CD4-positive, alpha-beta T cell (primary cell): ENCODE measurements around the gene SH3BGRL. TPM values are rescaled to one million over a fixed set of nuclear protein-coding genes. Genes with fewer than 3 reads are reported as not detected.

Experiments
- ATAC-seq: fragments of 200-7000 bp; cut with Tn5 transposase; one replicate; pipeline ENCODE4 v1.10.0; 2022; ENCODE audit warnings: mild to moderate bottlenecking; ENCODE audit not compliant: poor library complexity
- CTCF ChIA-PET: fragments of 350-600 bp; sonication (Branson Sonifier 250); formaldehyde crosslinking; loops from one replicate; lab custom pipeline; 2021; ENCODE audit warnings: antibody characterized with exemption, inconsistent platforms; lab: Charles Lee
- POLR2A ChIA-PET: fragments of 350-600 bp; sonication (Branson Sonifier 250); formaldehyde crosslinking; loops from one replicate; lab custom pipeline; 2021; ENCODE audit warnings: antibody characterized with exemption, inconsistent platforms; lab: Charles Lee
- DNase-seq, 14 experiments: peaks; one replicate each; pipeline ENCODE4 v3.0.0-alpha.2; 2013 to 2020; ENCODE audit warnings: mixed read lengths in 2 of 14
- H3K27ac ChIP-seq, 2 donors: one replicate each; pipeline versions ENCODE4 v1.5.1 to v1.7.0; 2013; ENCODE audit warnings: low read length in 2 of 2, low read depth in 1 of 2, mild to moderate bottlenecking in 1 of 2
- H3K27me3 ChIP-seq, 2 experiments: 1 replicate in 1 of 2; 2 replicates in 1 of 2; pipeline versions ENCODE4 v1.6.1 to v1.7.0; 2013; ENCODE audit warnings: low read length in 2 of 2, control low read depth in 1 of 2, mild to moderate bottlenecking in 1 of 2, moderate library complexity in 1 of 2; ENCODE audit not compliant: insufficient read depth in 2 of 2, control insufficient read depth in 1 of 2
- H3K36me3 ChIP-seq: one replicate; pipeline ENCODE4 v1.6.1; 2013; ENCODE audit warnings: low read length, control low read depth; ENCODE audit not compliant: insufficient read depth
- H3K4me1 ChIP-seq: one replicate; pipeline ENCODE4 v1.6.1; 2013; ENCODE audit warnings: low read length, control low read depth; ENCODE audit not compliant: insufficient read depth
- H3K4me3 ChIP-seq: one replicate; pipeline ENCODE4 v1.5.1; 2013; ENCODE audit warnings: mild to moderate bottlenecking, low read length, moderate library complexity
- H3K9me3 ChIP-seq, 2 experiments: 1 replicate in 1 of 2; 2 replicates in 1 of 2; pipeline versions ENCODE4 v1.6.1 to v1.7.0; 2013; ENCODE audit warnings: low read length in 2 of 2, mild to moderate bottlenecking in 2 of 2, control low read depth in 1 of 2, moderate library complexity in 1 of 2; ENCODE audit not compliant: control insufficient read depth in 1 of 2, insufficient read depth in 1 of 2
- H3K27ac Mint-ChIP-seq: one replicate; pipeline ENCODE4 v1.8.0; 2020; ENCODE audit warnings: mixed read lengths
- H3K27me3 Mint-ChIP-seq: one replicate; pipeline ENCODE4 v1.8.0; 2021; ENCODE audit warnings: mixed read lengths
- H3K36me3 Mint-ChIP-seq: one replicate; pipeline ENCODE4 v1.8.0; 2021; ENCODE audit warnings: low read depth, mixed read lengths
- H3K4me1 Mint-ChIP-seq: one replicate; pipeline ENCODE4 v1.8.0; 2021; ENCODE audit warnings: low read depth, mixed read lengths
- H3K4me3 Mint-ChIP-seq: one replicate; pipeline ENCODE4 v1.8.0; 2020; ENCODE audit warnings: mild to moderate bottlenecking, mixed read lengths
- H3K9me3 Mint-ChIP-seq: one replicate; pipeline ENCODE4 v1.8.0; 2020; ENCODE audit warnings: mixed read lengths
- intact Hi-C, 2 experiments: fragments of 100-400 bp; cut with DNase I in 1 of 2; cut with micrococcal nuclease in 1 of 2; formaldehyde crosslinking; loops; one replicate each; pipeline versions ENCODE4 v1.15.1 to v1.9.0; 2023 to 2025; cut with DNase I, micrococcal nuclease
- total RNA-seq, 174 experiments: library from RNA in 2 of 174; stranded (reverse) in 2 of 174; gene quantifications; one replicate each; pipeline ENCODE4 v1.2.3 and lab custom pipeline; 2021 to 2026
- TF ChIP-seq, protein P1 (sequence below): fragments of 200-600 bp; IDR thresholded peaks from one replicate; pipeline ENCODE4 v1.8.0; 2022; ENCODE audit warnings: antibody characterized with exemption, mild to moderate bottlenecking

SH3BGRL gene
- total RNA-seq, 2 experiments from 2014 or later = 41.7 to 41.8 TPM

DNA sequence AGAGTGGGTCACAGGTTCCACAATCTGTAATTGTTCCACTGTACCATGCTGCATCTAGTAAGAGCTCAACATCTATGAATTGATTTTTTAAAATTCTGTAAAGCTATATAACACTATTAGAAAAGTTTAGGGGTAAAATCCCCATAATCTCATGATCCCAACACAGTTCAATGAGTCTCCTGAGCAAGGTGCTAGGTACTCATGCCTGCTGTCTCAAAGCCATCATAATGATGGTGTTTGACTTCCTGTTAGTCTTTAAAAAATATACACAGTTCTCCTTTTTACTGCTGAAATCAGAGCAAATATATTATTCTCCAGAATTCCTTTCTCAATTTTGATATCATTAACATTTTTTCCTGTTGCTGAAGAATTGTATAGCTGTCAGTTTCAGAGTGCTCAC is 55.9 kb downstream of the SH3BGRL start:
- Histone ChIP-seq H3K27ac (no peak overlapping the region), H3K9me3 (no peaks in the 10 kb centered on the region), H3K4me1 (no peaks in the 10 kb centered on the region), H3K27me3 (no peaks in the 10 kb centered on the region), H3K36me3 (no peaks in the 10 kb centered on the region), H3K4me3 (no peak overlapping the region)
- ChIA-PET POLR2A (no interaction called here), CTCF (no interaction called here)
- Mint-ChIP-seq H3K4me3 (no peak overlapping the region), H3K36me3 (peaks cover 4% of the 10 kb centered on the region), H3K27me3 (no peaks in the 10 kb centered on the region), H3K27ac (no peak overlapping the region), H3K4me1 (peaks cover 62% of the 10 kb centered on the region), H3K9me3 (no peaks in the 10 kb centered on the region)
- ATAC-seq (no peak), DNase-seq (no peak)
- intact Hi-C loops = no loop called here
- TF ChIP-seq, protein P1, sequence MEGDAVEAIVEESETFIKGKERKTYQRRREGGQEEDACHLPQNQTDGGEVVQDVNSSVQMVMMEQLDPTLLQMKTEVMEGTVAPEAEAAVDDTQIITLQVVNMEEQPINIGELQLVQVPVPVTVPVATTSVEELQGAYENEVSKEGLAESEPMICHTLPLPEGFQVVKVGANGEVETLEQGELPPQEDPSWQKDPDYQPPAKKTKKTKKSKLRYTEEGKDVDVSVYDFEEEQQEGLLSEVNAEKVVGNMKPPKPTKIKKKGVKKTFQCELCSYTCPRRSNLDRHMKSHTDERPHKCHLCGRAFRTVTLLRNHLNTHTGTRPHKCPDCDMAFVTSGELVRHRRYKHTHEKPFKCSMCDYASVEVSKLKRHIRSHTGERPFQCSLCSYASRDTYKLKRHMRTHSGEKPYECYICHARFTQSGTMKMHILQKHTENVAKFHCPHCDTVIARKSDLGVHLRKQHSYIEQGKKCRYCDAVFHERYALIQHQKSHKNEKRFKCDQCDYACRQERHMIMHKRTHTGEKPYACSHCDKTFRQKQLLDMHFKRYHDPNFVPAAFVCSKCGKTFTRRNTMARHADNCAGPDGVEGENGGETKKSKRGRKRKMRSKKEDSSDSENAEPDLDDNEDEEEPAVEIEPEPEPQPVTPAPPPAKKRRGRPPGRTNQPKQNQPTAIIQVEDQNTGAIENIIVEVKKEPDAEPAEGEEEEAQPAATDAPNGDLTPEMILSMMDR = no peak

DNA sequence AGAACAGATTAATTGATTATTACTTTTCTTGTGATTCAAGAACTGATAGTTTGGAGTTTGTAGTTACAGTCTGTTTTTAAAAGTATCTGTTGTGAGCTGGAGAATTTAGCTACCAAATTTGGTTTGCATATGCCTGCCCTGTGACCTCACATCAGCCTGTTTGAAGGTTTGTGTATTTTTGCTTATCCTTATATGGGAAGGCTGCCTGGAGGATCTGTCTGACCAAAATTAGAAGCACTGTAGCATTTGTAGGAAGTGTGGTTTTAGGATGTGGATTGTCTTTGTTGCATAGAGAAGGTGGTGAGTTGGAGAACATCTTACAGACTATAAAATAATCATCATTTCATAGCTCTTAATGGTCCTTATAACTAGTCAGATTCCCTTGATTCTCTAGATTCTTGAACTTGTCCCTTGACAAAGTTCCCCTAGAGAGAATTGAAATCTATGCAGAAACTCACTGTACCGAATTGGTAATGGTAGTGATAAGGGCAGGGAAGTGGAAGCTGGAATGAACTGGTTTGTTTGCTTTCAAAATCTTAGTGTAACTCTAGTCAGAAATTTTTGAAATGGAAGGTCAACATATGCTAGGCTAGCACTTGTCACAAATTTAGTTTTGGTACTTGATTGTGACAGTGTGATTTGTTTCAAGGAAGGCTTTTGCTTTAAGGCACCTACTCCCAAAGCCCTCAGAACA is 57.3 kb downstream of the SH3BGRL start:
- Histone ChIP-seq H3K36me3 (no peaks in the 10 kb centered on the region), H3K4me1 (no peaks in the 10 kb centered on the region), H3K27ac (no peak overlapping the region), H3K4me3 (no peak overlapping the region), H3K9me3 (no peaks in the 10 kb centered on the region), H3K27me3 (no peaks in the 10 kb centered on the region)
- Mint-ChIP-seq H3K36me3 (peaks cover under 1% of the 10 kb centered on the region), H3K4me1 (peaks cover 53% of the 10 kb centered on the region), H3K27ac (no peak overlapping the region), H3K9me3 (no peaks in the 10 kb centered on the region), H3K27me3 (no peaks in the 10 kb centered on the region), H3K4me3 (no peak overlapping the region)
- ChIA-PET CTCF (no interaction called here), POLR2A (no interaction called here)
- DNase-seq (no peak), ATAC-seq (no peak)
- intact Hi-C loops = no loop called here
- TF ChIP-seq, protein P1 = no peak

DNA sequence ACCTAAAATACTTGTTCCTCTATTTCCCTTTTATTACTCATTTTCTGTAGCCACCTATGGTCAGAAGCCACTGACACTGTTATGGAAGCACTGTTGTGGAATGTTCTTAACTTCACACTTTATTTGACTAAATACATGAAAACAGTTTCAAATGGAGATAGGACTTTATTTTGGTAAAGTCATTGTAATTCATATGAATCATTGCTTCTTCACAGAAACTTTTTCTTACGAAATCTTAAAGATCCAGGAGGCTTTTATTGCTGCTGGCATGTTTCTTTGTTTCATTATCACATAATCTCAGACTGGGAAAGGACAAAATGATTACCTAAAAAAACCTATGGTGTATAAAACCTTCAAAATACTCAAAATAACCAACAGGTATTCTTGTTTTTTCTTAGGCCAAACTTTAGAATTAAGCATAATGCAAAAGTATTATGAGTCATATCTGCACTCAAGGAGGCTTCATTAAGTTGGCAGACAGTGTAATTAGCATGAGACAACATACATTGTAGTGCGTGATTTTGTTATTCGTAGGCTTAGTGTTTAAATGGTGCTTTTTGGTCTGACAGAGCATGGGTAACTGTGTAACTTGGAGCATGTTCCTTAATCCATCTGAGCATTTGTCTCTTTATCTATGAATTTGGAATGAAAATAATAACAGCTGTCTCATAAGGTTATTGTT is 58.0 kb downstream of the SH3BGRL start:
- Mint-ChIP-seq H3K4me3 (no peak overlapping the region), H3K27me3 (no peaks in the 10 kb centered on the region), H3K36me3 (peaks cover 7% of the 10 kb centered on the region), H3K4me1 (peaks cover 50% of the 10 kb centered on the region), H3K9me3 (no peaks in the 10 kb centered on the region), H3K27ac (no peak overlapping the region)
- ATAC-seq = no peak
- H3K36me3 ChIP-seq = no peaks in the 10 kb centered on the region
- no peaks in the 10 kb centered on the region for H3K9me3 ChIP-seq
- no peak for DNase-seq
- ChIA-PET POLR2A (no interaction called here), CTCF (no interaction called here)
- no peaks in the 10 kb centered on the region for H3K4me1 ChIP-seq
- no peak overlapping the region for H3K27ac ChIP-seq
- H3K27me3 ChIP-seq = no peaks in the 10 kb centered on the region
- no peak overlapping the region for H3K4me3 ChIP-seq
- TF ChIP-seq, protein P1 = no peak
- intact Hi-C loops = no loop called here
